ENCODE data around the gene DYNLL2.
"Not testable (repeated sequence)": the region's sequence is repeated elsewhere in the genome, so short reads cannot be mapped to it uniquely, and the experiment has no call there.

DYNLL2 gene

GRCh38 chr17:58072862-58073261 is 10.4 kb upstream of the DYNLL2 start:
- DNase-seq (ENCODE audit: low read depth, low spot score), result no peak

GRCh38 chr17:58073266-58073665 is 10.0 kb upstream of the DYNLL2 start:
- not testable (repeated sequence) for DNase-seq (ENCODE audit: low read depth, low spot score)

- not testable (repeated sequence) for DNase-seq (ENCODE audit: low read depth, low spot score)
Measured at GRCh38 chr17:58074406-58074805, 8.8 kb upstream of the DYNLL2 start.

GRCh38 chr17:58079300-58080033 is 3.8 kb upstream of the DYNLL2 start:
- DNase-seq (ENCODE audit: low read depth, low spot score), result no peak

GRCh38 chr17:58081646-58082340 is 1.4 kb upstream of the DYNLL2 start:
- no peak for DNase-seq (ENCODE audit: low read depth, low spot score)

GRCh38 chr17:58082341-58082869 is 814 bp upstream of the DYNLL2 start:
- no peak for DNase-seq (ENCODE audit: low read depth, low spot score)

GRCh38 chr17:58083491-58084316 is 485 bp downstream of the DYNLL2 start:
- DNase-seq (ENCODE audit: low read depth, low spot score), result no peak

- no peak for DNase-seq (ENCODE audit: low read depth, low spot score)
Measured at GRCh38 chr17:58084317-58084981, 1.2 kb downstream of the DYNLL2 start.

- DNase-seq (ENCODE audit: low read depth, low spot score), result no peak
Measured at GRCh38 chr17:58085039-58085715, 2.0 kb downstream of the DYNLL2 start.

- no peak for DNase-seq (ENCODE audit: low read depth, low spot score)
Measured at GRCh38 chr17:58086953-58087352, 3.7 kb downstream of the DYNLL2 start.

- DNase-seq (ENCODE audit: low read depth, low spot score), result no peak
Measured at GRCh38 chr17:58088624-58089023, 5.4 kb downstream of the DYNLL2 start.

- DNase-seq (ENCODE audit: low read depth, low spot score), result no peak
Measured at GRCh38 chr17:58089111-58089510, 5.9 kb downstream of the DYNLL2 start.

- no peak for DNase-seq (ENCODE audit: low read depth, low spot score)
Measured at GRCh38 chr17:58091024-58091567, 7.9 kb downstream of the DYNLL2 start.

- no peak for DNase-seq (ENCODE audit: low read depth, low spot score)
Measured at GRCh38 chr17:58092101-58092796, 9.0 kb downstream of the DYNLL2 start.

GRCh38 chr17:58092797-58093385 is 9.7 kb downstream of the DYNLL2 start:
- no peak for DNase-seq (ENCODE audit: low read depth, low spot score)

GRCh38 chr17:58094118-58094517 is 10.9 kb downstream of the DYNLL2 start:
- no peak for DNase-seq (ENCODE audit: low read depth, low spot score)

GRCh38 chr17:58096892-58097291 is 13.7 kb downstream of the DYNLL2 start:
- no peak for DNase-seq (ENCODE audit: low read depth, low spot score)

- no peak for DNase-seq (ENCODE audit: low read depth, low spot score)
Measured at GRCh38 chr17:58097384-58098088, 14.3 kb downstream of the DYNLL2 start.

GRCh38 chr17:58100506-58100905 is 17.3 kb downstream of the DYNLL2 start:
- no peak for DNase-seq (ENCODE audit: low read depth, low spot score)
